Measurements from ENCODE around the gene PI16.

PI16 gene

DNA sequence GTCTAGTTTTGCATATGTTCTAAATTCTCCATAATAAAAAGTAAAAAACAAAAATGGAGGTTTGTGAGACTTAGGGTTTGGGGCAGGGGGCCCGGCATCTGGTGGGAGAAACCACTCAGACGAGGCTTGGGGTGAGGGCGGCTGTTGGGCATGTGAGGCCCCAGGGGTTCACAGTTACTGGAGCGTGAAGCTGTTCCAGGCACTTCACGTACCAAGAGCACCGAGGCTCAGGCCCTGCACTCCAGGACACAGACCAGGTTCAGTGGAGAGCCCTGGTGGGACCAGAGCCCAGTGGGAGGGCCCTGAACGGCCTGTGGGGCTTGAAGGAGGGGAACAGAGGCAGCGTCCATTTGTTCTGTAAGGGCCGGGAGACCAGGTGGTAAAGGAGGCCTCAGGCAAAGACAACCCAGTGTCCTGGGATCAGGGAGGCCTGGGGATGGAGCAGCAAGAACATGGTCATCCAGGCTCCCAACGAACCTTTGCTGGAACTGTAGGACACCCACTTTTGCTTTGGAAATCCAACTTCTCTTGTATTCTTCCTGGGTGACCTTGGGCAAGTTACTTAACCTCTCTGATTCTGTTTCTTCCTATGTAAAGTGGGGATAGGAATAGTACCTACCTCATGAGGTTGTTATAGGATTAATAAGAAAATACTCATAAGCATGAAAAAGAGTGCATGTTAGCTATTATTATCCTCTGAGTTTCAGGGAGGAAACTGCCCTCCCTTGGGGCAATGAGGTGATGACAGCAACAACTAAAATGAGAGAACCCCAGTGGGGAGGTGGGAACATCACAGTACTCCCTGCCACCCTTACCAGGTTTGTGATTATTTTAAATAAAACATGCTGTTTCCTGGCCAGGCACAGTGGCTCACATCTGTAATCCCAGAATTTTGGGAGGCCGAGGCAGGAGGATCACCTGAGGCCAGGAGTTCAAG is 49.8 kb downstream of the PI16 start:
- DNase-seq (ENCODE audit: low spot score), result no peak

DNA sequence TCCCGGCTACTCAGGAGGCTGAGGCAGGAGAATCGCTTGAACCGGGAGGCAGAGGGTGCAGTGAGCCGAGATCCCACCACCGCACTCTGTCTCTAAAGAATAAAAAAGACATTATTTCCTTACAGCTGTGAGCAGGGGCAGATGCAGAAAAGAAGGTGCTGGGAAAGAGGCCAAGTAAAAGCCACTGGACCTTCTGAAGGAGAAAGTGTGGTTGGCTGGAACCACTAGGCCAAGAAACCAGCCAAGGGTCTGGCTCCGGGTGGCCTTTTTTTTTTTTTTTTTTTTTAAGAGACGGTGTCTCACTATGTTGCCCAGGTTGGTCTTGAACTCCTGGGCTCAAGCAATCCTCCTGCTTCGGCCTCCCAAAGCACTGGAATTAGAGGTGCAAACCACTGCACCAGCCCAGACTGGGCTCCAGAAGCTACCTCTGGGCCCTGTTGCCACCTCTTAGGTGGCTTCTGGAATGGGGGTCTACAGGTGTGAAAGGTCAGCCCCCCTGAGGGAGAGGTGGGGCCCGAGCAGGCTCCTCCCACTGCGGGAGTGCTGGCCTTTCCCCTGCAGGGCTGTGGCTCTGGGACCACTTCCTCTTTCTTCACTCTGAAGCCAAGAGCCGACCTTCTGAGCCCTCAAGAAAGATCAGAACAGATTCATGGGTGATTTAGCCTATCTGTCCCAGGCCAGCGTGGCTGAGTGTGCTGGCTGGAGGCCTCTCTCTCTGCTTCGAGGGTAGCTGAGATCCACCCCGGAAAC is 50.7 kb downstream of the PI16 start, which contains the start of gene FGD2:
TSS of gene FGD2 (plus strand) at position 595 of the 750 bp plus-strand sequence. CDS start 163 bp downstream, outside the sequence.
- no peak for DNase-seq (ENCODE audit: low spot score)

DNA sequence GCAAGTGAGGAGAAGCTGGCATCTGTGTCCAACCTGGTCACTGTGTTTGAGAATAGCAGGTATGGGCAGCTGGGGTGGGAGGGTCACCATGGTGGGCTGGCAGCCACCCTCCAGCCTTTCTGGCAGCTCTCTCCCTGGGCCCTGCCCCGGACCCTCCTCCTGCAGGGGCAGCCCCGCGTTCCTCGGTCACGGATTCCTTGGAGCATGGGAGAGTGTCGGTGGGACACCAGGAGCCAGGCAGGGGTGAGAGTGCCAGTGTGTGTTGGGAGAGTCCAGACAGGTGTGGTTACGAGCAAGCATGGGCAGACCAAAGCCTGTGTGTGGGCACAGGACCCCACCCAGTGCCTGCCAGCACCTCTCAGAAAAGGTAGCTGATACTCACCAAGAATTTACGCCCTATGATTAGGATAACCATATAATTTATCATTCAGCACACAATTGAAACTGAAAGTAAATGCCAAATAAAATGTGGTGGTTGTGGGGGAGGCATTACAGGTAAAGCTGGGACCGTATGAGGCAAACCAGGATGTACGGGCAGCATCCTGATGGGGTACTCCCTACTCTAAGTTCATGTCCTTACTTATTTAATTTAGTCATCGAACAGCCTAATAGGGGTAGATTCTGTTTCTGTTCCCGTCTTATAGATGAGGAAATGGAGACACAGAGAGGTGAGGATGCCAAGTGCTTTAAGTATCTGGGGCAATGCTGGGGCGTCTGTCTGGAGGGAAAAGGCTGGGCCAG is 51.5 kb downstream of the PI16 start:
- no peak for DNase-seq (ENCODE audit: low spot score)

DNA sequence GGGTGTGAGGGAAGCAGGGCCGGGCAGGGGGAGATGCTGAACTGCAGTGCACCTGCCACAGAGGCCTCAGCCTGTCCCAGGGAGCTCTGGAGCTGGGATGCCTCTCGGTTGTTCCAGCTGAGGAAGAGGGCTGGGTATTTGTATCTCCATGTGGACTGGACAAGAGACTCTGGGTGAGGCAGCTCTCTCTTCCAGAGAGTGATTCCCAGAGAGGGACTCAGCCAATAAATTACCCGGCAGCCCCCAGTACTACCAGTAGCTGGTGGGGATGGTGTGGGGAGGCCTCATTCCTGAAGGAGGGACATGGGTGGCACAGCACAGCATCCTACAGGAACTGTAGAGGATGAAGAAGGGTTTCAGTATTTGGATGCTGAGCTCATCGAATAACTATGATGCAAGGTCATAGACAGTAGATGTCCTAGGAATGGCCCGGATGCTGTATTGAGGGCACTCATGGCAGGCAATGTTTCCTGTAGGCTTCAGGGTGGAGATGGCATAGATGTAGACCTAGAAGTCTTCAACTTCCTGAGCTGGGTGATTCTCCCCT is 52.3 kb downstream of the PI16 start:
- DNase-seq (ENCODE audit: low spot score), result no peak

DNA sequence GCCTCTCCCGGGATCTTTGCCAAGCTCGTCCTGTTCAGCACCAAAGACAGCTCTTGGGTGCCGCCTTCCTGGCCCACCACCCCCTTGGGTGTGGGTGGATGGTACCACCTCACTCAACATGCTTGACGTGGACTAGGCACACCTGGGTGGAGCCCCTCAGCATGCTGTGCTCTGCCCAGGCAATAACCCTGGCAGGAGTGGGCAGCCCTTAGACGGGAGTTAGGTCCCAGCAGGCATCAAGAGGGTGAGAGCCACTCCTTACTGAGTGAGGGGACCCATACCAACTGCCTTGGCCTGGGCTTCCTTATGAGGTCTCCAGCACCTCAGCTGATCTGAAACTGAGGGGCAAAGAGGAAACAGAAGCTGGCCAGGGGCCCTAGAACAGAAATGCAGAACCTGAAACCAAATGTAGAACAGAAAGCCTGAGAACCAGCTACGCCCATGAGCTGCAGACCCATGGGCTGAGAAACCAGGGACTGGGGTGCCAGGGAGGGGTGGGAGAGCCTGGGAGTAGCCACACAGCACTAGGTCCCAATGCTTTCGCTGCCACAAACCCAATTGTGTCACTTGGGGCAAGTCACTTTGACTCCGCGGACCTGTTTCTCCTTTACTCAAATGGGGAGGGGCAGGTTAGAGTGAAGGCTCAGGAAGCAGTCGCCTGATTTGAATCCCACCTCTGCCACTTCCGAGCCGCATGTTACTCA is 53.0 kb downstream of the PI16 start:
- DNase-seq (ENCODE audit: low spot score), result no peak

GRCh38 chr6:37008484-37009465 is 54.2 kb downstream of the PI16 start:
- no peak for DNase-seq (ENCODE audit: low spot score)

GRCh38 chr6:37010402-37010892 is 55.9 kb downstream of the PI16 start:
- no peak for DNase-seq (ENCODE audit: low spot score)

DNA sequence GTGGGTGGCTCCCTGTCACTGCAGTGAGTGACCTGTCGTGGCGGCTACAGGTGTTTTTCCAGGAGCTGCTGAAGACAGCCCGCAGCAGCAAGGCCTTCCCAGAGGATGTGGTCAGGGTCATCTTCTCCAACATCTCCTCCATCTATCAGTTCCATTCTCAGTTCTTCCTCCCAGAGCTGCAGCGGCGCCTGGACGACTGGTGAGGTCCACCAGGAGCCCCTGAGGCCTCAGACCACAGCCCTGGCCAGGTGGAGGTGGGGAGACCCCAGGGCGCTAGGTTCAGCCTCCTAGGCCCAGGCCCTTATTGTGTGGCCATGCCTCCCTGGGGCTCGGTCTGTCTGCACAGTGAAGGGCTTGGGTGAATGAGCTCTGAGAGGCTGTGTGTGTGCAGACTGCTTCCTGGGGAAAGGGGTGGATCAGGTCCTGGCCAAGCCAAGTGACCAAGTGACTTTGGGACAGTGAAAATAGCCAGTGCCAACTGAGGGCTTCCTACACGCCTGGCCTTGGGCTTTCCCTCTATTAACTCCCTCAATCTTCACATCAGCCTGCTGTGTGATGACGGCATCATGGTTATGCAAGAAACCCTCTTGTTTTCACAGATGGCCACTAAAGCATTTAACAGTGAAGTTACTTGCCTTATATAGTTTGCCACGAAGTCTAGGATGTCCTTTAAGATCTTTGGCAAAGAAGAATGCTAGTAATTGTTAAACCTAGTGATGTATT is 57.3 kb downstream of the PI16 start:
- DNase-seq (ENCODE audit: low spot score), result no peak

DNA sequence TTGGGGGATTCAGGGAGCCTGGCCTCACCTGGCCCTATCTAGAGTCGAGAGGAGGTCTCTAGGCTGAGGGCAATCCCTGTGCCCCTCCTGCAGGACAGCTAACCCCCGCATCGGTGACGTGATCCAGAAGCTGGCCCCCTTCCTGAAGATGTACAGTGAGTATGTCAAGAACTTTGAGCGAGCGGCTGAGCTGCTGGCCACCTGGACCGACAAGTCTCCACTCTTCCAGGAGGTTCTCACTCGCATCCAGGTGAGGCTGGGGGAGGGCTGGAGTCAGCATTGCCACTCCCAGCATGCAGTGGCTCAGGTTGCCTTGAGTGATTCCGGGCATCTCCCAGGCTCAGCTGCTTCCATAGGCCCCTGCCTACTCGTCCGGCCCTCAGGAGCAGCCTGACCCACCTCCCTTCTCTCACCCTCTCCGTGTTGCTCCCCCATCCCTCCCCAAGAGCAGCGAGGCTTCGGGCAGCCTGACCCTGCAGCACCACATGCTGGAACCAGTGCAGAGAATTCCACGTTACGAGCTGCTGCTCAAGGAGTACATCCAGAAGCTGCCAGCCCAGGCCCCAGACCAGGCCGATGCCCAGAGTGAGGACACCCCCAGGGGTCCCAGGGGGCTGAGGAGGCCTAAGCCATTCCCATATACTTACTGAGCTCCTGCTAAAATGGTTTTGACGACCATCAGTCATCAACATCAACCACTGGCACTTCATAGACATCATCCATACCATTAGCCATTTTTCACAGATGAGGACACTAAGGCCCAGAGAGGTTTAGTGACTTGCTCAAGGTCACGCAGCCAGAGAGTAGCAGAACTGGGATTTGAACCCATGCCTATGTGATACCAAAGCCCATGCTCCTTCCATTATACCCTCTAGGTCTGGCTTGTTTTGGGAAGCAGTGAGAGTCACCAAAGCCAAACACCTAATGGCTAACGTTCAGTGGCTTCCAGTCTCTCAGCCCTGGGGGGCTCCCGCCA is 59.3 kb downstream of the PI16 start:
- no peak for DNase-seq (ENCODE audit: low spot score)
